ENCODE measurements around the gene TRIM38.

DNA sequence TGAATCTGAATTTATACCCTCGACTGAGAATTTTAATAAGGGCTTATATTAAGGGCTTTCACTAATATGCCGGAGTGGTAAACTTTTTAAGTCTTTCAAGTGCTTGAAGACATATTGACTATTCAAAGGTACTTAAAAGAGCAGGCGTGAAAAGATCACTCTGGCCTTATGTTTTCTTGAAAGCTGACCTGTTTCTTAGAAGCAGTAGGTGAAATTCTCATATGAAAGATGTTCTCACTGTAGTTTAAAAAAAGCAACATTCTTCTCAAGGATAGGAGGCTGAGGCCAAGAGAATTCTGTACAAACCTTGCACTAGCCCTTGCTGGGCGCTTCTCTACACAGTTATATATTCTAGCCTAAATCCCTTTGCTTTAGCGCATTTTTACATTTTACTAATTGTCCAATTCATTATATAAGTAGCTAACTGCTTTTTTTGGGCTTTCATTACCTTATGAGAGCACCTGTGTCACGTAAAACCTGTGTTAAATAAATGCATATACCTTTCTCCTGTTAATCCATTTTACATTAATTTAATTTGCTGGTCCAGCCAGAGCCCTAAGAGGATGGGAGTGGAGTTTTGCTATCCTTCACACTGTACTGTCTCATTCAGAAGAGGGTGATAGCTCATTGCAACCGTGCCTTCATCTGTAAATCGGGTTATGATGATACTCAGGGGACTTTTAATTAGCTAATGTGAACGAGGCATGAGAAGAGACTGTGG is 65.0 kb downstream of the TRIM38 start:
- TF ChIP-seq, protein P1, sequence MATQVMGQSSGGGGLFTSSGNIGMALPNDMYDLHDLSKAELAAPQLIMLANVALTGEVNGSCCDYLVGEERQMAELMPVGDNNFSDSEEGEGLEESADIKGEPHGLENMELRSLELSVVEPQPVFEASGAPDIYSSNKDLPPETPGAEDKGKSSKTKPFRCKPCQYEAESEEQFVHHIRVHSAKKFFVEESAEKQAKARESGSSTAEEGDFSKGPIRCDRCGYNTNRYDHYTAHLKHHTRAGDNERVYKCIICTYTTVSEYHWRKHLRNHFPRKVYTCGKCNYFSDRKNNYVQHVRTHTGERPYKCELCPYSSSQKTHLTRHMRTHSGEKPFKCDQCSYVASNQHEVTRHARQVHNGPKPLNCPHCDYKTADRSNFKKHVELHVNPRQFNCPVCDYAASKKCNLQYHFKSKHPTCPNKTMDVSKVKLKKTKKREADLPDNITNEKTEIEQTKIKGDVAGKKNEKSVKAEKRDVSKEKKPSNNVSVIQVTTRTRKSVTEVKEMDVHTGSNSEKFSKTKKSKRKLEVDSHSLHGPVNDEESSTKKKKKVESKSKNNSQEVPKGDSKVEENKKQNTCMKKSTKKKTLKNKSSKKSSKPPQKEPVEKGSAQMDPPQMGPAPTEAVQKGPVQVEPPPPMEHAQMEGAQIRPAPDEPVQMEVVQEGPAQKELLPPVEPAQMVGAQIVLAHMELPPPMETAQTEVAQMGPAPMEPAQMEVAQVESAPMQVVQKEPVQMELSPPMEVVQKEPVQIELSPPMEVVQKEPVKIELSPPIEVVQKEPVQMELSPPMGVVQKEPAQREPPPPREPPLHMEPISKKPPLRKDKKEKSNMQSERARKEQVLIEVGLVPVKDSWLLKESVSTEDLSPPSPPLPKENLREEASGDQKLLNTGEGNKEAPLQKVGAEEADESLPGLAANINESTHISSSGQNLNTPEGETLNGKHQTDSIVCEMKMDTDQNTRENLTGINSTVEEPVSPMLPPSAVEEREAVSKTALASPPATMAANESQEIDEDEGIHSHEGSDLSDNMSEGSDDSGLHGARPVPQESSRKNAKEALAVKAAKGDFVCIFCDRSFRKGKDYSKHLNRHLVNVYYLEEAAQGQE (IDR thresholded peaks at IDR 0.05; ENCODE audit: insufficient read depth in 1 of 2, low read depth in 2 of 2, low read length in 2 of 2), result no peak
- TF ChIP-seq TAF1 (IDR thresholded peaks at IDR 0.05; ENCODE audit: borderline replicate concordance, insufficient read depth, low read length) (no peak), POLR2AphosphoS5 (IDR thresholded peaks at IDR 0.05; ENCODE audit: low read depth, low read length) (no peak), SIN3A (IDR thresholded peaks at IDR 0.05; ENCODE audit: borderline replicate concordance, insufficient read depth, low read length) (no peak)

Data from PFSK-1 (cell line).